CD4-positive, alpha-beta T cell (primary cell): ENCODE results near the gene PCDH9. TPM values are rescaled to one million over a fixed set of nuclear protein-coding genes. Genes with fewer than 3 reads are reported as not detected.

Source experiments
- ATAC-seq: fragments of 200-7000 bp; cut with Tn5 transposase; one replicate; pipeline ENCODE4 v1.10.0; 2022; ENCODE audit warnings: mild to moderate bottlenecking; ENCODE audit not compliant: poor library complexity
- CTCF ChIA-PET: fragments of 350-600 bp; sonication (Branson Sonifier 250); formaldehyde crosslinking; loops from one replicate; lab custom pipeline; 2021; ENCODE audit warnings: antibody characterized with exemption, inconsistent platforms; lab: Charles Lee
- POLR2A ChIA-PET: fragments of 350-600 bp; sonication (Branson Sonifier 250); formaldehyde crosslinking; loops from one replicate; lab custom pipeline; 2021; ENCODE audit warnings: antibody characterized with exemption, inconsistent platforms; lab: Charles Lee
- DNase-seq, 14 experiments: peaks; one replicate each; pipeline ENCODE4 v3.0.0-alpha.2; 2013 to 2020; ENCODE audit warnings: mixed read lengths in 2 of 14
- H3K27ac ChIP-seq, 2 donors: one replicate each; pipeline versions ENCODE4 v1.5.1 to v1.7.0; 2013; ENCODE audit warnings: low read length in 2 of 2, low read depth in 1 of 2, mild to moderate bottlenecking in 1 of 2
- H3K27me3 ChIP-seq, 2 experiments: 1 replicate in 1 of 2; 2 replicates in 1 of 2; pipeline versions ENCODE4 v1.6.1 to v1.7.0; 2013; ENCODE audit warnings: low read length in 2 of 2, control low read depth in 1 of 2, mild to moderate bottlenecking in 1 of 2, moderate library complexity in 1 of 2; ENCODE audit not compliant: insufficient read depth in 2 of 2, control insufficient read depth in 1 of 2
- H3K36me3 ChIP-seq: one replicate; pipeline ENCODE4 v1.6.1; 2013; ENCODE audit warnings: low read length, control low read depth; ENCODE audit not compliant: insufficient read depth
- H3K4me1 ChIP-seq: one replicate; pipeline ENCODE4 v1.6.1; 2013; ENCODE audit warnings: low read length, control low read depth; ENCODE audit not compliant: insufficient read depth
- H3K4me3 ChIP-seq: one replicate; pipeline ENCODE4 v1.5.1; 2013; ENCODE audit warnings: mild to moderate bottlenecking, low read length, moderate library complexity
- H3K9me3 ChIP-seq, 2 experiments: 1 replicate in 1 of 2; 2 replicates in 1 of 2; pipeline versions ENCODE4 v1.6.1 to v1.7.0; 2013; ENCODE audit warnings: low read length in 2 of 2, mild to moderate bottlenecking in 2 of 2, control low read depth in 1 of 2, moderate library complexity in 1 of 2; ENCODE audit not compliant: control insufficient read depth in 1 of 2, insufficient read depth in 1 of 2
- H3K27ac Mint-ChIP-seq: one replicate; pipeline ENCODE4 v1.8.0; 2020; ENCODE audit warnings: mixed read lengths
- H3K27me3 Mint-ChIP-seq: one replicate; pipeline ENCODE4 v1.8.0; 2021; ENCODE audit warnings: mixed read lengths
- H3K36me3 Mint-ChIP-seq: one replicate; pipeline ENCODE4 v1.8.0; 2021; ENCODE audit warnings: low read depth, mixed read lengths
- H3K4me1 Mint-ChIP-seq: one replicate; pipeline ENCODE4 v1.8.0; 2021; ENCODE audit warnings: low read depth, mixed read lengths
- H3K4me3 Mint-ChIP-seq: one replicate; pipeline ENCODE4 v1.8.0; 2020; ENCODE audit warnings: mild to moderate bottlenecking, mixed read lengths
- H3K9me3 Mint-ChIP-seq: one replicate; pipeline ENCODE4 v1.8.0; 2020; ENCODE audit warnings: mixed read lengths
- intact Hi-C, 2 experiments: fragments of 100-400 bp; cut with DNase I in 1 of 2; cut with micrococcal nuclease in 1 of 2; formaldehyde crosslinking; loops; one replicate each; pipeline versions ENCODE4 v1.15.1 to v1.9.0; 2023 to 2025; cut with DNase I, micrococcal nuclease
- total RNA-seq, 174 experiments: library from RNA in 2 of 174; stranded (reverse) in 2 of 174; gene quantifications; one replicate each; pipeline ENCODE4 v1.2.3 and lab custom pipeline; 2021 to 2026
- TF ChIP-seq, protein P1 (sequence below): fragments of 200-600 bp; IDR thresholded peaks from one replicate; pipeline ENCODE4 v1.8.0; 2022; ENCODE audit warnings: antibody characterized with exemption, mild to moderate bottlenecking

Gene PCDH9
- total RNA-seq, 2 experiments from 2014 or later, result 0.08 to 0.19 TPM

DNA sequence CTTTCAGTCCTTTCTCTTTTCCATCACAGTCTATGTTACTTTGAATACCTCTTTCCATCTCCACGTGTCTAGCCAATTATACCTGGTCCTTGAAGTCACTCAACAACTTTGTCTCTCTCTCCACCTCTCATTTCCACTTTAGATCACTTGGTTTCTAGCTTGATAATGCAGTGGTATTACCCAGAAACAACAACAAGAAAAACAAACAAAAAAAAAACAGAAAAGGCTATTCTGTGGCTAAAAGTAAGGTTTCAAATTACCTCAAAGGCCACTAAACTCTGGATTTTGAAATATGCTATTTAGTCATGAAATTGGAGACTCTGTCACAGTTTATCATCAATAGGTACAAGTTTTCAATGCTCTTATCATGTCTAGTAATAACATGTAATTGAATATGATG lies 184.8 kb downstream of the PCDH9 start:
- TF ChIP-seq, protein P1, sequence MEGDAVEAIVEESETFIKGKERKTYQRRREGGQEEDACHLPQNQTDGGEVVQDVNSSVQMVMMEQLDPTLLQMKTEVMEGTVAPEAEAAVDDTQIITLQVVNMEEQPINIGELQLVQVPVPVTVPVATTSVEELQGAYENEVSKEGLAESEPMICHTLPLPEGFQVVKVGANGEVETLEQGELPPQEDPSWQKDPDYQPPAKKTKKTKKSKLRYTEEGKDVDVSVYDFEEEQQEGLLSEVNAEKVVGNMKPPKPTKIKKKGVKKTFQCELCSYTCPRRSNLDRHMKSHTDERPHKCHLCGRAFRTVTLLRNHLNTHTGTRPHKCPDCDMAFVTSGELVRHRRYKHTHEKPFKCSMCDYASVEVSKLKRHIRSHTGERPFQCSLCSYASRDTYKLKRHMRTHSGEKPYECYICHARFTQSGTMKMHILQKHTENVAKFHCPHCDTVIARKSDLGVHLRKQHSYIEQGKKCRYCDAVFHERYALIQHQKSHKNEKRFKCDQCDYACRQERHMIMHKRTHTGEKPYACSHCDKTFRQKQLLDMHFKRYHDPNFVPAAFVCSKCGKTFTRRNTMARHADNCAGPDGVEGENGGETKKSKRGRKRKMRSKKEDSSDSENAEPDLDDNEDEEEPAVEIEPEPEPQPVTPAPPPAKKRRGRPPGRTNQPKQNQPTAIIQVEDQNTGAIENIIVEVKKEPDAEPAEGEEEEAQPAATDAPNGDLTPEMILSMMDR, result no peak
- no peaks in the 10 kb centered on the region for H3K27me3 ChIP-seq
- intact Hi-C loops, result no loop called here
- no peaks in the 10 kb centered on the region for H3K36me3 ChIP-seq
- no peak overlapping the region for H3K27ac ChIP-seq
- ChIA-PET CTCF (no interaction called here), POLR2A (no interaction called here)
- no peaks in the 10 kb centered on the region for H3K9me3 ChIP-seq
- Mint-ChIP-seq H3K9me3 (no peaks in the 10 kb centered on the region), H3K4me1 (peaks cover 21% of the 10 kb centered on the region), H3K36me3 (no peaks in the 10 kb centered on the region), H3K4me3 (no peak overlapping the region), H3K27ac (no peak overlapping the region), H3K27me3 (no peaks in the 10 kb centered on the region)
- no peak overlapping the region for H3K4me3 ChIP-seq
- no peaks in the 10 kb centered on the region for H3K4me1 ChIP-seq
- no peak for DNase-seq
- ATAC-seq, result no peak

DNA sequence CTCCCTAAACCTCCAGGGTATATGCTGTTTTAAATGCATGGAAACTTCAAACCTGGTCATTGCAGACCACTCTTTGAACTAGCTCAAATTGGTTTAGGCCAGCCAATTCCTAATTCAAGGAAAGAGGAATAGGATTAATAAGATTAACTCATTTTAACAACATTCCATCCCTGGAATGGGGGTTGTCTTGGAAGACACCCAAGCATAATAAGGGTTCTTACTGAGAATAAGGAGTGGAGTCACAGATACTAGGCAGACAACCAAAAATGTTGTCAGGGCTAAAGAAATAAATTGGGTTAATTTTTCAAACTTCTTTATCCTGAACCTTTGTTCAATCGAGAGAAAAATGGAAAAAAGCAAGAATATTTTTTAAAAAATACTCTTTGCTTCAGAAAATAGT lies 186.2 kb downstream of the PCDH9 start:
- Histone ChIP-seq H3K9me3 (no peaks in the 10 kb centered on the region), H3K4me1 (no peaks in the 10 kb centered on the region), H3K4me3 (no peak overlapping the region), H3K27me3 (no peaks in the 10 kb centered on the region), H3K27ac (no peak overlapping the region), H3K36me3 (no peaks in the 10 kb centered on the region)
- ChIA-PET POLR2A (no interaction called here), CTCF (no interaction called here)
- Mint-ChIP-seq H3K9me3 (no peaks in the 10 kb centered on the region), H3K4me3 (no peak overlapping the region), H3K4me1 (peaks cover 15% of the 10 kb centered on the region), H3K36me3 (no peaks in the 10 kb centered on the region), H3K27ac (no peak overlapping the region), H3K27me3 (no peaks in the 10 kb centered on the region)
- no peak for ATAC-seq
- DNase-seq, result no peak
- TF ChIP-seq, protein P1, result no peak
- intact Hi-C loops, result no loop called here

DNA sequence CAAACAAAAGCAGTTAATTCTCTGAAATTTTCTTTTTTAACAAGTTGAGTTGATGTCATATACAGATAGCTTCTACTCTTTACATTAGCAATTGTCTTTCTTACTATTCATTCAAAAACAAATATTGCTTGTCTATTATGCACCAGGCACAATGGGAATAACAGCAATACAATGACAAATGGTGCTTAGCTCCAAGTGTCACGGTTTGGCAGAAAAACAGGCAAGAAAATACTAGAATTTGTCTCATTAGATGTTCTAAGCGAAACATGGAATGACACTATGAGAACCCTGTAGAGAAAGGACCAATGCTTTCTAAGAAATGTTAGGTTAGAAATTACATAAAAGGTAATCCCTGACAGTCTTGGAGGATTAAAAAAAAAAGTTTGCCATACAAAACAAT lies 187.6 kb downstream of the PCDH9 start:
- Mint-ChIP-seq H3K4me3 (no peak overlapping the region), H3K4me1 (peaks cover 3% of the 10 kb centered on the region), H3K27ac (no peak overlapping the region), H3K27me3 (no peaks in the 10 kb centered on the region), H3K36me3 (no peaks in the 10 kb centered on the region), H3K9me3 (no peaks in the 10 kb centered on the region)
- Histone ChIP-seq H3K27ac (no peak overlapping the region), H3K27me3 (no peaks in the 10 kb centered on the region), H3K36me3 (no peaks in the 10 kb centered on the region), H3K4me1 (no peaks in the 10 kb centered on the region), H3K4me3 (no peak overlapping the region), H3K9me3 (no peaks in the 10 kb centered on the region)
- TF ChIP-seq, protein P1, result no peak
- ChIA-PET CTCF (no interaction called here), POLR2A (no interaction called here)
- ATAC-seq, result no peak
- intact Hi-C loops, result no loop called here
- DNase-seq, result no peak
